SHP77 treated with DMSO at 0.1 percent for 48 hours (cell line): Measurements from ENCODE around the gene INTS11.

Experiments
- DNase-seq: peaks from one replicate; lab custom pipeline; 2025; lab: John Stamatoyannopoulos, UW

Gene INTS11

GRCh38 chr1:1262758-1263157 lies 61.7 kb downstream of the INTS11 start:
- no peak for DNase-seq

GRCh38 chr1:1262071-1262470 lies 62.4 kb downstream of the INTS11 start:
- DNase-seq, result no peak
